ENCODE results near the gene SNX1.

- no peak for TF ChIP-seq SUZ12 (IDR thresholded peaks at IDR 0.05; ENCODE audit: extremely low read depth, insufficient read depth, insufficient read length)
- no peak for TF ChIP-seq YY1 (IDR thresholded peaks at IDR 0.05; ENCODE audit: insufficient read depth, insufficient read length)
- TF ChIP-seq ZNF274 (IDR thresholded peaks at IDR 0.05; ENCODE audit: low read depth, low read length) = no peak
These were observed 67.3 kb downstream of the SNX1 start, which contains the start of gene PPIB for GRCh38 chr15:64162869-64163658.
